ENCODE results near the gene KCNQ5.

DNA sequence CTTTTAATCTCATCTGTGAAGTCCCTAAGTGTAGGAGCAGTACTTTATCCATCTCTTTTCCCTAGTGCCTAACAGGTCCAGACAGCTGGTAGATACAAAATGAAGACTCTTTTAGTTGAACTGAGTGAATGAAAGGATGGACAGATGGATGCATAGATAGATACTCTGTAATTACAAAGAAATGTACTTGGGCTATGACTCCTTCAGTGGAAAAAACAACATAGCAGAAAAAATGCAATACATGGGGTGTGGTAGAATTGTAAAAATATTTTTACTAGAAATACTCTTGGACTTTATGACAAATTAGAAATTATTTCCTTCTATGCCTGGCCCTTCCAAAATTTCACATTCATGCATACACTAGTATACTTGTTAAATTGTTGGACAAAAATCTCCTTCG lies 29.3 kb downstream of the KCNQ5 start:
- no peak for TF ChIP-seq POLR2A (IDR thresholded peaks at IDR 0.05)
- TF ChIP-seq, protein P1, sequence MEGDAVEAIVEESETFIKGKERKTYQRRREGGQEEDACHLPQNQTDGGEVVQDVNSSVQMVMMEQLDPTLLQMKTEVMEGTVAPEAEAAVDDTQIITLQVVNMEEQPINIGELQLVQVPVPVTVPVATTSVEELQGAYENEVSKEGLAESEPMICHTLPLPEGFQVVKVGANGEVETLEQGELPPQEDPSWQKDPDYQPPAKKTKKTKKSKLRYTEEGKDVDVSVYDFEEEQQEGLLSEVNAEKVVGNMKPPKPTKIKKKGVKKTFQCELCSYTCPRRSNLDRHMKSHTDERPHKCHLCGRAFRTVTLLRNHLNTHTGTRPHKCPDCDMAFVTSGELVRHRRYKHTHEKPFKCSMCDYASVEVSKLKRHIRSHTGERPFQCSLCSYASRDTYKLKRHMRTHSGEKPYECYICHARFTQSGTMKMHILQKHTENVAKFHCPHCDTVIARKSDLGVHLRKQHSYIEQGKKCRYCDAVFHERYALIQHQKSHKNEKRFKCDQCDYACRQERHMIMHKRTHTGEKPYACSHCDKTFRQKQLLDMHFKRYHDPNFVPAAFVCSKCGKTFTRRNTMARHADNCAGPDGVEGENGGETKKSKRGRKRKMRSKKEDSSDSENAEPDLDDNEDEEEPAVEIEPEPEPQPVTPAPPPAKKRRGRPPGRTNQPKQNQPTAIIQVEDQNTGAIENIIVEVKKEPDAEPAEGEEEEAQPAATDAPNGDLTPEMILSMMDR (IDR thresholded peaks at IDR 0.05): no peak
- no peak for TF ChIP-seq POLR2AphosphoS5 (IDR thresholded peaks at IDR 0.05)
- TF ChIP-seq EP300 (IDR thresholded peaks at IDR 0.05): no peak
